ENCODE data around the gene CCNG2.

The CCNG2 gene

DNA sequence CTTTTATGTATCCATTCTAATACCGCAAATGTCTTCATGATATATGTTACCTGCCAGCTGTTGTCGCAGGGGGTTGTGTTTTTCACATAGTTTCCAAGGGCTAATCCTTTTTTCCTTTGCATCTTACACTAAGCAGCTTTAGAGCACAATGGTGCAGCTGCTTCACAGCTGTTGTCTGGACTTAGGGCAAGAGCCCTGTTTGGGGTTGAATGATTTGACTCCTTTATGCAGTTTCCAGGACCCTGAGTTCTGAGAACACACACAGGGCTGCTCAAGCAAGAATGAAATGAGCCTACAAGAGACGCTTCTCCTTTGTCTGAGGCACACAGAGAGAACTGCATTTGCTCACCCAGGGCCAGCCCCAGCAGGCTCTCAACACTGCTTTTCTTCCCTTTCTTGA lies 20.2 kb downstream of the CCNG2 start:
- no peak for DNase-seq (ENCODE audit: low spot score)

DNA sequence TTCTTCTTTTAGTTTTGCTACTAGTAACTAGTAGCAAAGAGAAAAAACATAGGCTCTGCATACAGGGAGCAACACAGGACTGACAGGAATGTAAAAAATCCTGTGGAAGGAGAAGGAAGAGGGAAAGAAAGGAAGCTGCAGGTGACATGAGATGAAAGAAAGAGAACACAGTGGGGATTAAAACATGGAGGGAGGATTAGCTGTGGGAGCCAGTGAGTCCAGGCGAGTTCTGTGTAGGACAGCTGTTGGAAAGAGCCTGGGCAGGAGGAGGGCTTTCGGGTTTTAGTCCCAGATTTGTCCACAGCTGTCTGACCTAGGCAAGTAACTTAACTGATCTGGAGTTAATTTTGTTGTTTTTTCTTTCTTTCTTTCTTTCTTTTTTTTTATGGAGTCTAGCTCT lies 21.6 kb downstream of the CCNG2 start:
- no peak for DNase-seq (ENCODE audit: low spot score)

DNA sequence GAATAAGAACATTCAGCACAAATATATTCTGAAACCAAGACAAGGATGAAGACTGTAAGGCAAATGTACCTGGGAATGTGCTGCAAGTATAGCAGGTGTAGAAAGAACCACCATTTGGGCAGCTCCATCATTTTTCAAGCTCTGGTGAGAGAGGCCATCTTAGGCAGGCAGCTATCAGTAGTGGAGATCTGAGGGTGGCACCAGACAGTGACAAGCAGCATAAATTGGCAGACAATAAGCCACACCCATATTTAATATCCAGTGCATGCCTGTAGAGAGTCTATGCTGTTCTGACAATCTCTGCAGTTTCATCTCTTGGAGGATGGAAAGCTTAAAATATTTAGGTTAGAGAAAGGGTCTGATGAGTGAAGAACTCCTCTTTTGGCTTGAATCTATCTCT lies 22.5 kb downstream of the CCNG2 start:
- no peak for DNase-seq (ENCODE audit: low spot score)

- no peak for DNase-seq (ENCODE audit: low spot score)
Measured at GRCh38 chr4:77181720-77182119, 24.7 kb downstream of the CCNG2 start.

- DNase-seq (ENCODE audit: low spot score), result no peak
Measured at GRCh38 chr4:77183777-77184420, 26.9 kb downstream of the CCNG2 start.

DNA sequence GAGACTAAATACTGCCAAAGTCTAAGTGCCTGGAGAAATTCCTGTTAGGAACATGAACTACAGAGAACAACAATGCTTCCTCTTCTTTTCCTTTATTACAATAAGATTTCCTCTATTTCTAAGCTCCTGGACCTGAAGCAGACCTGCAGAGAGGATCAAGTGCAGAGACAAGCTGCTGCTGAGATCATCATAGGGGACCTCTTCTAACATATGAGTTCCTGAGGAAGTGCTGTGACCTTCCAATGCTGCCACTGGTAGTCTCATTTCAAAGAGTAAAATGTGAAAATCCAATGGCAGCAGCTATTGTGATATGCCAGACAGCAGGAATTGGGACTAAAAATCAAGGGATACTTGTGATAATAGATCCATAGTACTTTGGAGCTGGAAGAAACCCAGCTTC lies 28.0 kb downstream of the CCNG2 start:
- DNase-seq (ENCODE audit: low spot score), result no peak

DNA sequence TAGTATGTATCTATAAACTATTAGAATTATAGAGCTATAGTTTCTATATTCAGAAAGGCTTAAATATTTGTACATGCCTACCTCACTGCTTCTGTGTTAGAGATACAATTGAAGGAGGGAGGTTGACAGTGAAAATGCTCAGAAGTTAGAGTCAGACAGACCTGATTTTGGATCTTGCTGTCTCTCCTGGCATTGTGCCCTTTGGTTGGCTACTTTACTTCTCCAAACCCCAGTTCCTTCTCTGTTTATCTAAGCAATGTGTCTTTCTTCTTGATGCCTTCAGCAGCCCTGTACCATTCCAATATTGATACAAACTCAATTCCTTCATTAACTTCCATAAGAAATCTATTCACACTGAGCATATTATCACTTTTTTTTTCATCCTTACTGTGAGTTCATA lies 28.7 kb downstream of the CCNG2 start:
- no peak for DNase-seq (ENCODE audit: low spot score)

DNA sequence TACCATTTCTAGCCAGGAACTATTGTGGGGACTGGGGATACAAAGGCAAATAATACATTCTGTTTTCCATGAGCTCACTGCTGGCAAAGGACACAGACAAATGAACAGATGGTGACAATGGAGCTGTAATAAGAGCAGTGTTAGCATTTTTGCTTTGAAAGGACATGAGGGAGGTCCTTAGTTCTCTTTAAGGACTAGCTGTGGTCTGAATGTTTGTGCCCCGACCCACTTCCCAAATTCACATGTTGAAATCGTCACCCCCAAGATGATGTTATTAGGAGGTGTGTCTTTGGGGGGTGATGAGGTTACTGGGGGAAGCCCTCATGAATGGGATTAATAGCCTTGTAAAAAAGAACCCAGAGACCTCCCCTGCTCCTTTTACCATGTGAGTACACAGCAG lies 30.3 kb downstream of the CCNG2 start:
- DNase-seq (ENCODE audit: low spot score), result no peak

DNA sequence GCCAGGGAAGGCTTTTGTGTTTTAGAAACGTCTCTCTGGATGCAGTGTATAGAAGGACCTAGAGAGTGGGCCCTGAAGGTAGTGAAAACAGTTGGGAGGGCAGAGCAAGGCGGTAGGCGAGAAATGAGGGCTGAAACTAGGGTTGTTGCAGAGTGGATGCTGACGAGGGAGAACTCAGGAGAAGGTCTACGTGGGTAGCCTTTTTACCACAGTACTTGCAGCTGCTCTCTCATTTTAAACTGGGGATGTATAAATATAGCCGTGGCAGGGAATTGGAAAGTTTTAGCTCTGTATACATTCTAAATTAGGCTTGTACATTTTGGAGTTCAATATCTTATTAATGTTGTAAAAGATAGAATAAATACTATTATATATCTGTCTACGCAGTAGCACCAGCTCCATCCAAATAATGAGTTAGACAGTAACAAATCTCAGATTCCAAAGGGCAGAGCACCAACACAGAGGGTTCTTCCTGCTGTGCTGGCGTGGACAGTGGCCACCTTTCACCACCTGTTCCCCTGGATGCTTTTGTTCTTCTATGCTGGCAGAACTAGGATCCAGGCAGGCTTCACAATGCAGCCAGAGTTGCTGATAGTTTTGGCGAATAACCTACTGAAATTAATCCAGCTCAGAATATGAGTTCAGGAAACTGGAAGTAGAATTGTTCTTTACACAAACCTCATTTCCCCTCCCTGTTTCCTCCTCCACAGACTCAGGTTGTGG lies 31.7 kb downstream of the CCNG2 start:
- DNase-seq (ENCODE audit: low spot score), result no peak

- no peak for DNase-seq (ENCODE audit: low spot score)
Measured at GRCh38 chr4:77189412-77189811, 32.4 kb downstream of the CCNG2 start.

GRCh38 chr4:77190053-77190452 lies 33.0 kb downstream of the CCNG2 start:
- no peak for DNase-seq (ENCODE audit: low spot score)

DNA sequence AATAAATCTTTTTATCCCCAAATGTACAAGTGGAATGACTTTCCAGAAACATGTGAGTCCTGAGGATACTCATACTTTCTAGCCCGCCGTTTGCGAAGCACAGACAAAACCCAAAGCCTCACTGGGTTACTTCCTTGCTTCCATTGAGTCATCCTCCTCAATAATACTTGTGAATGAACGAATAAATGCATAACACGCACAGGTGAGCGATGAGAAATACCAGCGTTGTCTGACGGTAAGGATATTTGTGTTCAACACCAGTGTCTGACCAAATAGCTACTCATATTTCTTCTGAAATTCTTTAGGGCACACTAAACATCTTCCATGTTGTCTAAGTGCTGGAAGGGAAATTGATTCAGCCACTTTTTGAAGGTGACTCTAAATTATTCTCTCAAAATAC lies 36.0 kb downstream of the CCNG2 start:
- no peak for DNase-seq (ENCODE audit: low spot score)

GRCh38 chr4:77193511-77194102 lies 36.6 kb downstream of the CCNG2 start:
- DNase-seq (ENCODE audit: low spot score), result no peak

GRCh38 chr4:77194366-77194765 lies 37.4 kb downstream of the CCNG2 start:
- DNase-seq (ENCODE audit: low spot score), result no peak

DNA sequence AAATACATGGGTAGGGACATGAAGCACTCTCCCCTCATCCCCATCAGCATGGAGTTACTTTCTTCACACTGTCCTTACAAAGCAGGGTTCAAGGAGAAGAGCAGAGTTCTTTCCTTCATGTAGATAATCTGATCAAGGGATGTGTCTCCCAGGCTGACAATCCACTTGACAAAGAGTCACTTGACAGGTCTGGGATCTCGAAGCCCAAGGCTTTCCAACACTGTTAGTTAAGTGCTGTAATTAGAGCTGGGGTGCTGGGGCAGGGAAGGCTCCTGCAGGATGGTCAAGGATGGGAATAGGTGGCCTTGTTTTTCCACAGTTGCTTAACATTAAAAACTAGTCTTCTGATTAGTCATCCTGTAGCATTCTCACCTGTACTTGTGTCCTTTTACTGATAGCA lies 38.0 kb downstream of the CCNG2 start:
- no peak for DNase-seq (ENCODE audit: low spot score)

- DNase-seq (ENCODE audit: low spot score), result no peak
Measured at GRCh38 chr4:77196866-77197265, 39.9 kb downstream of the CCNG2 start.

GRCh38 chr4:77197361-77197760 lies 40.4 kb downstream of the CCNG2 start:
- no peak for DNase-seq (ENCODE audit: low spot score)

DNA sequence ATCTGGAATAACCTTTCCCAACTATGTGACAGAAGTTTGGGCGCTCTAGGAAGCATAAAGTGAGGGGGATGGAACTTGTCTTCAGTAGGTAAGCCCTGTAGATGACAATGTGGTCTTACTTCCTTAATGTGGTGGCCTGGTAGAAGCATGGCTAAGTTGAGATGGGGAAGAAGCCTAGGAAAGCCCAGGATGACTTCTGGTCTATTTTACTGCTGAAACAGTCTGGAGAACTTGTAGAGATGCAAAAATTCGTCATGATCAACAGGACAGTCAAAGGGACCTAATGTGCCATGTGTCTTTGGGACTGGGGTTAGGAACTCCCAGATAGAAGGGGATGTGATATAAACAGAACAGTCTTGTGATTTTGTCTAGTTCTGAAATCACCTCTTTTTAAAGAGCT lies 40.8 kb downstream of the CCNG2 start:
- DNase-seq (ENCODE audit: low spot score), result no peak

- no peak for DNase-seq (ENCODE audit: low spot score)
Measured at GRCh38 chr4:77199276-77199675, 42.3 kb downstream of the CCNG2 start.

DNA sequence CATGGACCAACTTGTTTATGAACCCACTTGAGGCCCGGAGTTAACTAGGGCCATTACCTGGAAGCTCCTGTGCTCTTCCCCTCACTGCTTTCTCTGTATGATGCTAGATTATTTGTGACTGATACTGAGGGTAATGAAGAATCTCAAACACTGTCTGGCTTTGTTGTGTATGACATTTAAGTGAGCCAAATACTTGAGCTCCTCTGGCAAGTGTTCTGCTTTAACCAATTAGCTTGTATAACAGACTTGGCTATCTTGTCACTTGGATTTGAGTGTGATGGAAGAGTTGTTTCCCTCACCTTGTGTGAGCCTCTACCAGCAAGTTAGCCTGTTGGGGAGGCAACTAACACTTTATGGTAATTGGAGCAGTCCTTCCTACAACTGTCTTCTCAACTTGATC lies 42.7 kb downstream of the CCNG2 start:
- no peak for DNase-seq (ENCODE audit: low spot score)

DNA sequence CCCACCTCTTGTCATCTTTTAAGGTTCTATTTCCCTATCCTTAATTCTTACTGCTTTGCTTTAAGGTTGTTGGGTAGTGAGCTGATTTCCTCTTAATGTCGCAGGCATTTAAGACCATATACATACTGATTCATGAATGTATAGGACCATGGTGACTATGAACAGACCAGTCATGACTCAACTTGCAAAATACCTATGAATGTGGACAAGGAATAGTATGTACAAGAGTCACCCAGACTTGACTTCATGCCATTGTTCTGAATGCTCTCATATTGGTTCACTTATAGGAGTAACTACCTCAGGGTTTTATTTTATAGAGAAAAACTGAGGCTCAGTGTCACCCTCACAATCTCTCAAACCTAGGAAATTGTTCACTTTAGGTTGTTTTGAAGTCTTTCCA lies 44.3 kb downstream of the CCNG2 start:
- DNase-seq (ENCODE audit: low spot score), result no peak

GRCh38 chr4:77201857-77202256 lies 44.9 kb downstream of the CCNG2 start:
- no peak for DNase-seq (ENCODE audit: low spot score)

DNA sequence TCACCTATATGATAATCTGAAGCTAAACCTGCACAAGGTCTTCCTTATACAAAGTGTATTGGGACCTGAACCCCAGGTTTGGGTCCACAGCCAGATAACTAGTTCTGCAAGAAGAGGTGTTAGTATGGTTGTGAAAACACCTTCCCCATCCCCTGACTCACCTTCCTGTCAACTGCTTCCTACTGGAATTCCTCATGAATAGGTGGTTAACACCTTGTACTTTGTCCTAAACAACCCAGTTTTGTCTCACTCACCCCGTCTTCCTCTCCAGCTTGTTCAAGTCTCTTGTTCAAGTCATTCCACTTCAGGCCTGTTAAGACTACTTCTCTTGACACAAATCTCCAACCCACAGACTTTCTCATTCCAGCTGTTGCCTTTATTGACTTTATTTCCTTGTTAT lies 45.5 kb downstream of the CCNG2 start:
- no peak for DNase-seq (ENCODE audit: low spot score)
